ENCODE measurements around the gene XRCC5. TPM values are rescaled to one million over a fixed set of nuclear protein-coding genes. Genes with fewer than 3 reads are reported as not detected.

The XRCC5 gene
- total RNA-seq, 1 experiment from 2014 or later = 198 TPM

GRCh38 chr2:216188956-216189355 is 79.8 kb downstream of the XRCC5 start:
- intact Hi-C loops (cut with micrococcal nuclease) = no loop called here
- ChIA-PET POLR2A (interaction anchor here (0.7 to 2.1 kb wide), 9 partner anchors 9 to 253 kb away, joined by 3 to 11 read pairs (median 4); partner anchors contain the start of gene XRCC5), CTCF (interaction anchor here (1.0 to 2.6 kb wide), 2 partner anchors 75 to 215 kb away, joined by 6 to 8 read pairs; no protein-coding TSS in a partner anchor)
- Mint-ChIP-seq H3K4me3 (ENCODE audit: unreplicated experiment) (no peak overlapping the region), H3K9me3 (ENCODE audit: unreplicated experiment) (no peaks in the 10 kb centered on the region), H3K36me3 (ENCODE audit: insufficient read depth, unreplicated experiment) (peaks cover 65% of the 10 kb centered on the region), H3K4me1 (ENCODE audit: insufficient read depth, unreplicated experiment) (peaks cover 39% of the 10 kb centered on the region), H3K27me3 (ENCODE audit: insufficient read depth, unreplicated experiment) (no peaks in the 10 kb centered on the region), H3K27ac (ENCODE audit: low read depth, unreplicated experiment) (peak overlapping the region; percentile 54)
- BruUV-seq (replicated peaks) = no TSS peak
- TF ChIP-seq, protein P1, sequence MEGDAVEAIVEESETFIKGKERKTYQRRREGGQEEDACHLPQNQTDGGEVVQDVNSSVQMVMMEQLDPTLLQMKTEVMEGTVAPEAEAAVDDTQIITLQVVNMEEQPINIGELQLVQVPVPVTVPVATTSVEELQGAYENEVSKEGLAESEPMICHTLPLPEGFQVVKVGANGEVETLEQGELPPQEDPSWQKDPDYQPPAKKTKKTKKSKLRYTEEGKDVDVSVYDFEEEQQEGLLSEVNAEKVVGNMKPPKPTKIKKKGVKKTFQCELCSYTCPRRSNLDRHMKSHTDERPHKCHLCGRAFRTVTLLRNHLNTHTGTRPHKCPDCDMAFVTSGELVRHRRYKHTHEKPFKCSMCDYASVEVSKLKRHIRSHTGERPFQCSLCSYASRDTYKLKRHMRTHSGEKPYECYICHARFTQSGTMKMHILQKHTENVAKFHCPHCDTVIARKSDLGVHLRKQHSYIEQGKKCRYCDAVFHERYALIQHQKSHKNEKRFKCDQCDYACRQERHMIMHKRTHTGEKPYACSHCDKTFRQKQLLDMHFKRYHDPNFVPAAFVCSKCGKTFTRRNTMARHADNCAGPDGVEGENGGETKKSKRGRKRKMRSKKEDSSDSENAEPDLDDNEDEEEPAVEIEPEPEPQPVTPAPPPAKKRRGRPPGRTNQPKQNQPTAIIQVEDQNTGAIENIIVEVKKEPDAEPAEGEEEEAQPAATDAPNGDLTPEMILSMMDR (IDR thresholded peaks at IDR 0.05; ENCODE audit: unreplicated experiment) = no peak
- peak; percentile 80 for DNase-seq (ENCODE audit: unreplicated experiment)

DNA sequence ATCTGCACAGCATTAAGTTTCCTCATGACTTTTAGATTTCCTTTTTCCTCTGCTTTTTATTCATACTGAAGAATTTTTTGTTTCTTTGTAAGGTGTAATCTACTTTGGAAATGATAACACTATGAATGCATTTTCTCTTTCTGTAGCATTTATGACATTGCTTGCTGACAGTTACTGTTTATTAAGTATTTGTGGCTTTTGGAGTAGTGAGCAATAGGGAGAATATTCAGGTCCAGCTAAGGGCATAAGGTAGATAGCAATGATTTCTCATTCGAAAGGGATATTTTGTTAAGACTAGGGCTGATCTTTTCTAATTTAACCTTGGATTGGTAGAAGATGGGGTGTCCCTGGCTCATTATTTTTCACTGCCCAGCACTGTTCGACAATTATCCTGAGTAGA is 80.3 kb downstream of the XRCC5 start:
- Mint-ChIP-seq H3K27ac (ENCODE audit: low read depth, unreplicated experiment) (peak overlapping the region; percentile 54), H3K36me3 (ENCODE audit: insufficient read depth, unreplicated experiment) (peaks cover 65% of the 10 kb centered on the region), H3K27me3 (ENCODE audit: insufficient read depth, unreplicated experiment) (no peaks in the 10 kb centered on the region), H3K4me3 (ENCODE audit: unreplicated experiment) (no peak overlapping the region), H3K9me3 (ENCODE audit: unreplicated experiment) (no peaks in the 10 kb centered on the region), H3K4me1 (ENCODE audit: insufficient read depth, unreplicated experiment) (peaks cover 38% of the 10 kb centered on the region)
- TF ChIP-seq, protein P1 (IDR thresholded peaks at IDR 0.05; ENCODE audit: unreplicated experiment) = no peak
- no TSS peak for BruUV-seq (replicated peaks)
- POLR2A ChIA-PET = interaction anchor here (0.8 to 2.1 kb wide), 5 partner anchors 10 to 253 kb away, joined by 3 to 11 read pairs (median 4); partner anchors contain the start of gene XRCC5
- no peak for DNase-seq (ENCODE audit: unreplicated experiment)
- intact Hi-C loops (cut with micrococcal nuclease) = no loop called here
- CTCF ChIA-PET = interaction anchor here (2.6 kb wide), 1 partner anchor 215 kb away, joined by 8 read pairs; no protein-coding TSS in a partner anchor

DNA sequence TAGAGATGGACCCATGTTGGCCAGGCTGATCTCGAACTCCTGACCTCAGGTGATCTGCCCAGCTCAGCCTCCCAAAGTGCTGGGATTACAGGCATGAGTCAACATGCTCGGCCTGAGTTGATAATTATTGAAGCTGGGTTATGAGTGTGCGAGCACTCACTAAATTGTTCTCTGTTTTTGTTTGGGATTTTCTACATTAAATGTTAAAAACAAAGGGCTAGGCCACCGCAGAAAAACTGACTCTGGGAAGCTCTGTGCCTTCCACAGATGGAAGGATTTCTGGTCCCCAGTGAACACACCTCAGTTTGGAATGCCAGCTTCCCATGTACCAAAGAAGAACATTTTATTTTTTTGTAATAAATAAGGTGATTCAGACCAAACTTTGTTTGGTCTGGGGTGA is 83.0 kb downstream of the XRCC5 start:
- Mint-ChIP-seq H3K4me3 (ENCODE audit: unreplicated experiment) (no peak overlapping the region), H3K36me3 (ENCODE audit: insufficient read depth, unreplicated experiment) (peaks cover 75% of the 10 kb centered on the region), H3K9me3 (ENCODE audit: unreplicated experiment) (no peaks in the 10 kb centered on the region), H3K27ac (ENCODE audit: low read depth, unreplicated experiment) (peak overlapping the region; percentile 61), H3K27me3 (ENCODE audit: insufficient read depth, unreplicated experiment) (no peaks in the 10 kb centered on the region), H3K4me1 (ENCODE audit: insufficient read depth, unreplicated experiment) (peaks cover 40% of the 10 kb centered on the region)
- CTCF ChIA-PET = interaction anchor here (0.8 kb wide), 1 partner anchor 23 kb away, joined by 3 read pairs; no protein-coding TSS in a partner anchor
- TF ChIP-seq, protein P1 (IDR thresholded peaks at IDR 0.05; ENCODE audit: unreplicated experiment) = no peak
- DNase-seq (ENCODE audit: unreplicated experiment) = no peak
- POLR2A ChIA-PET = no interaction called here
- BruUV-seq (replicated peaks) = no TSS peak
- intact Hi-C loops (cut with micrococcal nuclease) = no loop called here

DNA sequence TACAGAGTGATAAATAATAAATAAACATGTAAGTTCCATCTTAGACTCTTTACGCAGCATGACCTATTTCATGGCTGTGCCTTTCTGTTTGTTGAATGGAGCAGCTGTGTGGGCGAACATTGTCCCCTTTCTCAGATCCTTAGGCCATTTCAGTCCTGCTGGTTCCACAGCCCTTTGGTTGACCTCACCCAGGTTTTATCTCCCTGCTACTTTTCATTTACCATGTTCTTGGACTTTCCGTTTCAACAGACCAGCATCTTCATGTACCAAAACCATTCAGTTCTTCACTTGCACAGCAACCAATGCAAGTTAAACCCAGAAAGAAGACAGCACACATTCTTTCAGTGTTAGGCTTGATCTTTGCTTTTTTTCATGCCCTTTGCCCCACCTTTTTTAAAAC is 83.8 kb downstream of the XRCC5 start:
- no peak for DNase-seq (ENCODE audit: unreplicated experiment)
- ChIA-PET CTCF (interaction anchor here (0.8 kb wide), 1 partner anchor 23 kb away, joined by 3 read pairs; no protein-coding TSS in a partner anchor), POLR2A (no interaction called here)
- intact Hi-C loops (cut with micrococcal nuclease) = no loop called here
- H3K36me3 Mint-ChIP-seq (ENCODE audit: insufficient read depth, unreplicated experiment) = peaks cover 82% of the 10 kb centered on the region
- H3K4me1 Mint-ChIP-seq (ENCODE audit: insufficient read depth, unreplicated experiment) = peaks cover 33% of the 10 kb centered on the region
- no peak overlapping the region for H3K4me3 Mint-ChIP-seq (ENCODE audit: unreplicated experiment)
- no peaks in the 10 kb centered on the region for H3K27me3 Mint-ChIP-seq (ENCODE audit: insufficient read depth, unreplicated experiment)
- H3K9me3 Mint-ChIP-seq (ENCODE audit: unreplicated experiment) = no peaks in the 10 kb centered on the region
- no peak overlapping the region for H3K27ac Mint-ChIP-seq (ENCODE audit: low read depth, unreplicated experiment)
- BruUV-seq (replicated peaks) = no TSS peak
- TF ChIP-seq, protein P1 (IDR thresholded peaks at IDR 0.05; ENCODE audit: unreplicated experiment) = no peak

All from MCF 10A (cell line).